H9 (cell line): ENCODE measurements around the gene FRG1. TPM values are rescaled to one million over a fixed set of nuclear protein-coding genes. Genes with fewer than 3 reads are reported as not detected.

Source experiments
- total RNA-seq: library from RNA; stranded (reverse); gene quantifications from 2 replicates; pipeline ENCODE4 v1.2.1, GENCODE V29; 2021

The FRG1 gene
- total RNA-seq, 1 experiment from 2014 or later: 45.6 TPM

Other genes starting within 250 kb of the FRG1 start
- gene FRG2, start 86.4 kb downstream of the FRG1 start, total RNA-seq: not detected in 2 replicates
- gene DBET, start 123.6 kb downstream of the FRG1 start, total RNA-seq: not detected in 2 replicates
- gene DUX4, start 232.9 kb downstream of the FRG1 start, total RNA-seq: not detected in 2 replicates